ENCODE results near the gene DKKL1. TPM values are rescaled to one million over a fixed set of nuclear protein-coding genes. Genes with fewer than 3 reads are reported as not detected.

The DKKL1 gene
- total RNA-seq, 1 donor from 2014 or later, result 0.58 TPM

DNA sequence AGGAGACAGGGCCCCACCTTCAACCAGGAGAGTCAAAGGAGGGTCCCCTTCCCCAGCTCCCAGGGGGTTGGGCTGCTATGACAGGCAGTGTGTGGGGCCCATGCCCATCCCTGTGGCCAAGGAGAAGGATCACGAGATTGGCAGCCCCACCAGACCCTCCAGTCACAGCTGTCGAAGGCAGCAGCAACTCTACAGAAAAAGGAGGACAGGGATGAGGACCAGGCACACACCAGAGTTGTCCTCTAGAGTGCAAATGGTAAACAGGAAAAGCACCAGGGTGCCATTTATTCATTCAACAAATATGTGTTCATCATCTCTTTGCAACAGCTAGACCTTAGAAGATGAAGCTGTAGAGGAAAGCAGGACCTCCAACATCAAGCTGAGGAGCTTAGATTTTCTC, 55.5 kb downstream of the DKKL1 start:
- TF ChIP-seq CTCF (IDR thresholded peaks at IDR 0.05; ENCODE audit: insufficient read depth, low read length, poor library complexity, severe bottlenecking), result no peak
- H3K27me3 ChIP-seq (ENCODE audit: control insufficient read depth, insufficient read depth, low read length), result peaks cover 60% of the 10 kb centered on the region
- H3K36me3 ChIP-seq (ENCODE audit: control insufficient read depth, insufficient read depth, low read length), result no peaks in the 10 kb centered on the region
- DNase-seq (ENCODE audit: low read depth), result no peak
- H3K4me3 ChIP-seq (ENCODE audit: low read depth, low read length), result no peak overlapping the region

- DNase-seq (ENCODE audit: low read depth), result no peak
- Histone ChIP-seq H3K27me3 (ENCODE audit: control insufficient read depth, insufficient read depth, low read length) (peaks cover 70% of the 10 kb centered on the region), H3K36me3 (ENCODE audit: control insufficient read depth, insufficient read depth, low read length) (no peaks in the 10 kb centered on the region), H3K4me3 (ENCODE audit: low read depth, low read length) (no peak overlapping the region)
- TF ChIP-seq CTCF (IDR thresholded peaks at IDR 0.05; ENCODE audit: insufficient read depth, low read length, poor library complexity, severe bottlenecking), result no peak
These were observed 56.5 kb downstream of the DKKL1 start for GRCh38 chr19:49420227-49420626.

- DNase-seq (ENCODE audit: low read depth), result no peak
- H3K36me3 ChIP-seq (ENCODE audit: control insufficient read depth, insufficient read depth, low read length), result no peaks in the 10 kb centered on the region
- no peak overlapping the region for H3K4me3 ChIP-seq (ENCODE audit: low read depth, low read length)
- no peak for TF ChIP-seq CTCF (IDR thresholded peaks at IDR 0.05; ENCODE audit: insufficient read depth, low read length, poor library complexity, severe bottlenecking)
- peaks cover 80% of the 10 kb centered on the region for H3K27me3 ChIP-seq (ENCODE audit: control insufficient read depth, insufficient read depth, low read length)
These were observed 57.6 kb downstream of the DKKL1 start for GRCh38 chr19:49421039-49421877.

- Histone ChIP-seq H3K27me3 (ENCODE audit: control insufficient read depth, insufficient read depth, low read length) (peaks cover 84% of the 10 kb centered on the region), H3K36me3 (ENCODE audit: control insufficient read depth, insufficient read depth, low read length) (no peaks in the 10 kb centered on the region), H3K4me3 (ENCODE audit: low read depth, low read length) (no peak overlapping the region)
- TF ChIP-seq CTCF (IDR thresholded peaks at IDR 0.05; ENCODE audit: insufficient read depth, low read length, poor library complexity, severe bottlenecking), result no peak
- DNase-seq (ENCODE audit: low read depth), result no peak
These were observed 58.2 kb downstream of the DKKL1 start for GRCh38 chr19:49421878-49422202.

GRCh38 chr19:49422407-49423070, 58.9 kb downstream of the DKKL1 start:
- no peak for DNase-seq (ENCODE audit: low read depth)

More at GRCh38 chr19:49422407-49423070, 58.9 kb downstream of the DKKL1 start:
- TF ChIP-seq CTCF (IDR thresholded peaks at IDR 0.05; ENCODE audit: insufficient read depth, low read length, poor library complexity, severe bottlenecking), result peak; percentile 23
- Histone ChIP-seq H3K27me3 (ENCODE audit: control insufficient read depth, insufficient read depth, low read length) (peaks cover 84% of the 10 kb centered on the region), H3K4me3 (ENCODE audit: low read depth, low read length) (no peak overlapping the region), H3K36me3 (ENCODE audit: control insufficient read depth, insufficient read depth, low read length) (no peaks in the 10 kb centered on the region)

Data from kidney epithelial cell (primary cell).